ENCODE results near the gene PPP1R12B.

DNA sequence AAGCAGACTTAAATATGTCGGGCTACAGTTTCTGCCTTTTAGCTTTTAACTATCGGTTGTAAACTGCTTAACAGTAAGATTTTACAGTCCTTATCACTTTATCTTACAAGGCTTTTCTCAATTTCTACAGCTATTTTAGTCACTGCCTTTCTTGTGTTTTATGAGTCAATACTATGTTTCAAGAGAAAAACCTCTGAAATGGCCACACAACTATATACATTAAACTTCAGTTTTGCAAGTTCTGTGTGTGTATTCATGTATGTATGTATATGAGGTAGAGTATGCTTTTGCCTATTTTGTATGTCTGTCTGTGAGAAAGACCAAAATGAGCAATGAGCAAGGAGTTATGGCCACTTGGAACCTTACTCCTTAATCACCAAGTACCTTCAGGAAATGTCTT lies 191.9 kb downstream of the PPP1R12B start:
- no peak for TF ChIP-seq EZH2 (IDR thresholded peaks at IDR 0.05; ENCODE audit: borderline replicate concordance, low read depth, low read length, poor library complexity, severe bottlenecking)
- TF ChIP-seq, protein P1, sequence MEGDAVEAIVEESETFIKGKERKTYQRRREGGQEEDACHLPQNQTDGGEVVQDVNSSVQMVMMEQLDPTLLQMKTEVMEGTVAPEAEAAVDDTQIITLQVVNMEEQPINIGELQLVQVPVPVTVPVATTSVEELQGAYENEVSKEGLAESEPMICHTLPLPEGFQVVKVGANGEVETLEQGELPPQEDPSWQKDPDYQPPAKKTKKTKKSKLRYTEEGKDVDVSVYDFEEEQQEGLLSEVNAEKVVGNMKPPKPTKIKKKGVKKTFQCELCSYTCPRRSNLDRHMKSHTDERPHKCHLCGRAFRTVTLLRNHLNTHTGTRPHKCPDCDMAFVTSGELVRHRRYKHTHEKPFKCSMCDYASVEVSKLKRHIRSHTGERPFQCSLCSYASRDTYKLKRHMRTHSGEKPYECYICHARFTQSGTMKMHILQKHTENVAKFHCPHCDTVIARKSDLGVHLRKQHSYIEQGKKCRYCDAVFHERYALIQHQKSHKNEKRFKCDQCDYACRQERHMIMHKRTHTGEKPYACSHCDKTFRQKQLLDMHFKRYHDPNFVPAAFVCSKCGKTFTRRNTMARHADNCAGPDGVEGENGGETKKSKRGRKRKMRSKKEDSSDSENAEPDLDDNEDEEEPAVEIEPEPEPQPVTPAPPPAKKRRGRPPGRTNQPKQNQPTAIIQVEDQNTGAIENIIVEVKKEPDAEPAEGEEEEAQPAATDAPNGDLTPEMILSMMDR (conservative IDR thresholded peaks at IDR 0.05; ENCODE audit: low read depth, low read length), result no peak

All from A673 (cell line).